C4-2B (cell line): Measurements from ENCODE around the gene MROH2A.

ENCODE experiments used
- ZFX ChIP-seq: fragments of 450-650 bp; IDR thresholded peaks from 2 replicates; pipeline ENCODE4 v1.6.1; 2017
- TF ChIP-seq, protein P1 (sequence below): fragments of 450-650 bp; conservative IDR thresholded peaks from 2 replicates; pipeline ENCODE4 v1.5.1; 2017; ENCODE audit warnings: mild to moderate bottlenecking

DNA sequence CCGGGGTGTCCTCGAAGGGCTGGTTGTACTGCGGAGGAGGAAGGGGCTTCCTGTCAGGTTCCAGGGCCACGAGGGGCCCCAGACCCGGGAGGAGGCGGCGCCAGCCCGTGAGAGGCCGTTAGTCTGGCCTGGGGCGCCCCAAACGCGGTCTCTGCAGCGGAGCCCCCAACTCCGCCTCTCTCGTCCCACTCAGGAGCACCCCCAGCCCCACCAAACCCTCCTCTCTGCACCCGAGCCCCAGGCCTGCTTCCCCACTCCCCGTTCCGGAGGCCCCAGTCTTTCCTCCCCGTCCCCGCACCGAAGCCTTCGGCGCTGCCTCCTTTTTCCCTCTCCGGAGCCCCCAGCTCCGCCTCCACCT is 75.7 kb downstream of the MROH2A start:
- TF ChIP-seq, protein P1, sequence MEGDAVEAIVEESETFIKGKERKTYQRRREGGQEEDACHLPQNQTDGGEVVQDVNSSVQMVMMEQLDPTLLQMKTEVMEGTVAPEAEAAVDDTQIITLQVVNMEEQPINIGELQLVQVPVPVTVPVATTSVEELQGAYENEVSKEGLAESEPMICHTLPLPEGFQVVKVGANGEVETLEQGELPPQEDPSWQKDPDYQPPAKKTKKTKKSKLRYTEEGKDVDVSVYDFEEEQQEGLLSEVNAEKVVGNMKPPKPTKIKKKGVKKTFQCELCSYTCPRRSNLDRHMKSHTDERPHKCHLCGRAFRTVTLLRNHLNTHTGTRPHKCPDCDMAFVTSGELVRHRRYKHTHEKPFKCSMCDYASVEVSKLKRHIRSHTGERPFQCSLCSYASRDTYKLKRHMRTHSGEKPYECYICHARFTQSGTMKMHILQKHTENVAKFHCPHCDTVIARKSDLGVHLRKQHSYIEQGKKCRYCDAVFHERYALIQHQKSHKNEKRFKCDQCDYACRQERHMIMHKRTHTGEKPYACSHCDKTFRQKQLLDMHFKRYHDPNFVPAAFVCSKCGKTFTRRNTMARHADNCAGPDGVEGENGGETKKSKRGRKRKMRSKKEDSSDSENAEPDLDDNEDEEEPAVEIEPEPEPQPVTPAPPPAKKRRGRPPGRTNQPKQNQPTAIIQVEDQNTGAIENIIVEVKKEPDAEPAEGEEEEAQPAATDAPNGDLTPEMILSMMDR = no peak
- no peak for TF ChIP-seq ZFX
